Chondrocyte (in vitro differentiated cells): ENCODE results near the gene RBM6. TPM values are rescaled to one million over a fixed set of nuclear protein-coding genes. Genes with fewer than 3 reads are reported as not detected.
"Not testable (repeated sequence)": the region's sequence is repeated elsewhere in the genome, so short reads cannot be mapped to it uniquely, and the experiment has no call there.

Source experiments
- DNase-seq: peaks from one replicate; pipeline ENCODE4 v3.0.0; 2021; ENCODE audit warnings: mixed read lengths, low spot score
- H3K27ac Mint-ChIP-seq: one replicate; pipeline ENCODE4 v1.8.0; 2021; ENCODE audit warnings: mild to moderate bottlenecking, moderate library complexity, mixed read lengths; ENCODE audit not compliant: unreplicated experiment
- H3K27me3 Mint-ChIP-seq: 2 replicates; pipeline ENCODE4 v1.8.0; 2021; ENCODE audit warnings: low read depth, mixed read lengths
- H3K36me3 Mint-ChIP-seq: 2 replicates; pipeline ENCODE4 v1.8.0; 2021; ENCODE audit warnings: low read depth, mixed read lengths
- H3K4me1 Mint-ChIP-seq: 2 replicates; pipeline ENCODE4 v1.8.0; 2021; ENCODE audit warnings: low read depth, mild to moderate bottlenecking, mixed read lengths
- H3K4me3 Mint-ChIP-seq: one replicate; pipeline ENCODE4 v1.8.0; 2021; ENCODE audit warnings: mild to moderate bottlenecking, moderate library complexity, mixed read lengths; ENCODE audit not compliant: unreplicated experiment
- H3K9me3 Mint-ChIP-seq: 2 replicates; pipeline ENCODE4 v1.8.0; 2021; ENCODE audit warnings: low read depth, mixed read lengths
- CTCF ChIP-seq: fragments of 200-600 bp; sonication (generic); IDR thresholded peaks from 2 replicates; pipeline ENCODE4 v1.5.0; 2021; ENCODE audit warnings: antibody characterized with exemption, mild to moderate bottlenecking, moderate library complexity
- total RNA-seq: library from RNA; stranded (reverse); gene quantifications from 3 replicates; pipeline ENCODE4 v1.2.1, GENCODE V29; 2021

RBM6 gene
- total RNA-seq, 1 donor from 2014 or later = 57.1 TPM

- no peak overlapping the region for H3K4me3 Mint-ChIP-seq
- peaks cover 4% of the 10 kb centered on the region for H3K4me1 Mint-ChIP-seq
- DNase-seq = no peak
- TF ChIP-seq CTCF = no peak
- peaks cover 13% of the 10 kb centered on the region for H3K36me3 Mint-ChIP-seq
- no peak overlapping the region for H3K27ac Mint-ChIP-seq
- no peaks in the 10 kb centered on the region for H3K9me3 Mint-ChIP-seq
- no peaks in the 10 kb centered on the region for H3K27me3 Mint-ChIP-seq
Observed at GRCh38 chr3:50015918-50016317, 76.0 kb downstream of the RBM6 start.

- H3K4me3 Mint-ChIP-seq = no peak overlapping the region
- no peaks in the 10 kb centered on the region for H3K27me3 Mint-ChIP-seq
- peaks cover 12% of the 10 kb centered on the region for H3K36me3 Mint-ChIP-seq
- H3K27ac Mint-ChIP-seq = peak overlapping the region; percentile 49
- no peak for DNase-seq
- H3K9me3 Mint-ChIP-seq = no peaks in the 10 kb centered on the region
- H3K4me1 Mint-ChIP-seq = peaks cover 17% of the 10 kb centered on the region
- TF ChIP-seq CTCF = no peak
Observed at GRCh38 chr3:50028346-50028745, 88.4 kb downstream of the RBM6 start.

- not testable (repeated sequence) for H3K36me3 Mint-ChIP-seq, H3K9me3 Mint-ChIP-seq, DNase-seq, H3K27ac Mint-ChIP-seq, H3K4me3 Mint-ChIP-seq, H3K27me3 Mint-ChIP-seq
- peaks cover 17% of the 10 kb centered on the region for H3K4me1 Mint-ChIP-seq
Observed at GRCh38 chr3:50031201-50031600, 91.3 kb downstream of the RBM6 start.

GRCh38 chr3:50044976-50045375, 105.0 kb downstream of the RBM6 start:
- no peak overlapping the region for H3K4me3 Mint-ChIP-seq
- no peak overlapping the region for H3K27ac Mint-ChIP-seq
- H3K36me3 Mint-ChIP-seq = peaks cover 4% of the 10 kb centered on the region
- peaks cover 3% of the 10 kb centered on the region for H3K4me1 Mint-ChIP-seq
- no peaks in the 10 kb centered on the region for H3K9me3 Mint-ChIP-seq
- no peaks in the 10 kb centered on the region for H3K27me3 Mint-ChIP-seq
- no peak for DNase-seq
- TF ChIP-seq CTCF = no peak

- no peak for TF ChIP-seq CTCF
- H3K9me3 Mint-ChIP-seq = no peaks in the 10 kb centered on the region
- peaks cover 11% of the 10 kb centered on the region for H3K4me1 Mint-ChIP-seq
- H3K36me3 Mint-ChIP-seq = peaks cover 11% of the 10 kb centered on the region
- no peak overlapping the region for H3K4me3 Mint-ChIP-seq
- peak overlapping the region; percentile 36 for H3K27ac Mint-ChIP-seq
- no peak for DNase-seq
- no peaks in the 10 kb centered on the region for H3K27me3 Mint-ChIP-seq
Observed at GRCh38 chr3:50047426-50047825, 107.5 kb downstream of the RBM6 start.

- no peak for TF ChIP-seq CTCF
- peak overlapping the region; percentile 33 for H3K27ac Mint-ChIP-seq
- peaks cover 13% of the 10 kb centered on the region for H3K4me1 Mint-ChIP-seq
- H3K27me3 Mint-ChIP-seq = no peaks in the 10 kb centered on the region
- H3K9me3 Mint-ChIP-seq = no peaks in the 10 kb centered on the region
- DNase-seq = no peak
- no peak overlapping the region for H3K4me3 Mint-ChIP-seq
- H3K36me3 Mint-ChIP-seq = peaks cover 22% of the 10 kb centered on the region
Observed at GRCh38 chr3:50050361-50050760, 110.4 kb downstream of the RBM6 start.
